Stimulated activated CD4-positive, alpha-beta T cell treated with anti-CD3 and anti-CD28 coated beads, Interleukin-12 subunit alpha, Interleukin-12 subunit beta, amount 100 ng/mL, for 48 hours (primary cell): ENCODE measurements around the gene NXPH4.

ENCODE experiments used
- DNase-seq, 3 donors: peaks; one replicate each; pipeline ENCODE4 v3.0.0-alpha.2; 2020; ENCODE audit warnings: low read depth in 2 of 3, low spot score in 1 of 3

NXPH4 gene

DNA sequence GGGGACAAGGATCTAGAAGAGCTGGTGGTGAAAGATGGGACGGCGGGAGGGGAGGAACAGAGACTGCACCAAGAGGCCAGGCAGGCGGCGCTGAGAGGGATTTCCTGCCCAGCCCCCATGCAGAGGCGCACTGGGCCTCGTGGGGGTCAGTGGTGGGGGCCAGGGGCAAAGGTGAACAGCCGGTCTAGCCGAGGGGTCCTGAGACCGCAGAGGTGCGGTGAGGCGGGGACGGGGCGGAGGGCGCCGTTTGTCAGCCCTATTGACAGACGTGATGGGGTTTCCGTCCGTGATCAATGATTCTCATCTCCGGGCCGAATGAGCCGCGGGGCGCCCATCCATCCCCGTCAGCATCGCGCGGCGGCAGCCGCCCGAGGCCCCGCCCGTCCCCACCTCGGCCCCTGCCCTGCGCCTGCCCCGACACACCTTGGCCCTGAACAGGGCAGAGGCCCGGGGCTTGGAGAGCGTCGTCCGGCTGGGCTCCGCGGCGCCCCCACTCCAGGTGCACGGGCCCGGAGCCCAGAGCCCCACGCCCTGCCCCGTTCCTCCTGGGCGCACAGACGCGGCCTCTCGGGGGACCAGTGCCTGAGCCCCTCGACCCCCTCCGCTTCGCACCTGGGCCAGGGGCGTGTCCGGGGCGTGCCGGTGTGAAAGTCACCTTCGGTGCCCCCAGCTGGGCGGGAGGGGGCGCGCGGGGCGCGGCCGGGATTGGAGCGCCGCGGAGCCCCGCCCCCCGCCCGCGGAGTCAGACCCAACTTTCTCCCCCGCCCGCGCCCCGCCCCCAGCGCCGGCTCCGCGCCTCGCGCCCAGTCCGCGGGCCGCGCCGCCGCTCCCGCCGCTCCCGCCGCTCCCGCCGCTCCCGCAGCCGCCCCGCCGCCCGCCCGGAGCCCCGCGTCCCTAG is at the start of gene NXPH4:
Gene NXPH4, plus strand, starts transcription at position 781 of the 898 bp plus-strand sequence. CDS start 176 bp downstream, outside the sequence.
- DNase-seq: no peak

- peak; percentile 23 to 39 (median 34) for DNase-seq
These were observed 49.6 kb upstream of the NXPH4 start for GRCh38 chr12:57166971-57167371.

DNA sequence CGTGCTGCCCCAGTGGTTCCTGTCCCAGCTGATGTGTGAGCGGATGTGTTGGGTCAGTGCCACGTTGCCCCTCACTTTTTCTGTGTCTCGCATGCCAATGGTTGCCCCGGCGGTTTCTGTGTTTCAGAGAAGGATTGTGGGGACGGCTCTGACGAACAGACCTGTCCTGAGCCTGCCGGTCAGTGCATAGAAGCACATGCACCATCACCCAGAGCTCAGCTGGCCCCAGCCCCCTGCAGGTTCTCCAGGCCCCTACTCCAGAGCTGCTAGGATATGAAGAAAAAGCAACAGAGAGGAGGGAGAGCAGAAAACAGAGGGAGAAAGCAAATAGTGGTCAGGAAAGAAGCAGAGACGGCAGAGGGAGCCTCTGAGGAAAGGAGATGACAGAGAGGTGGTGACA is 48.5 kb upstream of the NXPH4 start:
- no peak for DNase-seq

DNA sequence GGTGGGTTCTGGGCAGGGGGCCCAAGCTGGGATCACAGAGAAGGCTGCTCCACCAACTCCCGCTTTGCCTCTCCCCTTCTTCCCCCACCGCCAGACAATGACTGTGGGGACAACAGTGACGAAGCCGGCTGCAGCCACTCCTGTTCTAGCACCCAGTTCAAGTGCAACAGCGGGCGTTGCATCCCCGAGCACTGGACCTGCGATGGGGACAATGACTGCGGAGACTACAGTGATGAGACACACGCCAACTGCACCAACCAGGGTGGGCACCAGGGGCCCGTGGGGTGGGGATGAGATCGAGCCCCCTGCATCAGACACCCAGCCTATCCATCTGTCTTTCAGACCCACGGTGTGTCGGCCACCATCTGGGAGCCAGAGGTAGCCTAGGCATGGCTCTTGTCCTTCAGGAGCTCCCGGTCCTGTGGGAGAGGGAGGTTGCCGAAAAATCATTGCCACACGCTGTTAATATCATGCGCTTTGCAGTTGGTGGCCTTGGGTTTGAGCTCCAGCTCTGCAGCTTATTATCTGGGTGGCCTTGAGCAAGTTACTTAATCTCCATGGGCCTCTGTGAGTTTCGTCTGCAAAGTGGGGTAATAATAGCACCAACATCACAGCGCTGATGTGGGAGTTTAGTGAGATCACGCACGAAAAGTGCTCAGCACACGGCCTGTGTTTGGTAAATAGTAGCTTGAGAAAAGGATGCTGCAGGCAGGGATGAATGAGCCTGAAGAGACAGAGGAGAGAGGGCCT is 47.4 kb upstream of the NXPH4 start:
- no peak for DNase-seq

DNA sequence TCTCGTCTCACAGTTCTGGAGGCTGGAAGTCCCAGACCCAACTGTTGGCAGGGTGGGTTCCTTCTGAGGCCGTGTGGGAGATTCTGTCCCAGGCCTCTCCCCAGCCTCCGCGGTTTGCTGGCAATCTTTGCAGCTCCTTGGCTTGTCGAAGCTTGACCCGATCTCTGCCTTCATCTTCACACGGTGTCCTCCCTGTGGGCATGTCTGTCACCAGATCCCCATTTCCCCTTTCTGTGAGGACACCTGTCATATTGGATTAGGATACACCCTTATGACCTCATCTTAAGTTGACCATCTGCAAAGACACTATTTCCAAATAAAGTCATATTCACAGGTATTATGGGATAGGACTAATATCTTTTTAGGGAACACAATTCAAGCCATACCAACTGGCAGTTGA is 46.6 kb upstream of the NXPH4 start:
- no peak for DNase-seq

- no peak for DNase-seq
These were observed 46.2 kb upstream of the NXPH4 start for GRCh38 chr12:57170408-57170807.

DNA sequence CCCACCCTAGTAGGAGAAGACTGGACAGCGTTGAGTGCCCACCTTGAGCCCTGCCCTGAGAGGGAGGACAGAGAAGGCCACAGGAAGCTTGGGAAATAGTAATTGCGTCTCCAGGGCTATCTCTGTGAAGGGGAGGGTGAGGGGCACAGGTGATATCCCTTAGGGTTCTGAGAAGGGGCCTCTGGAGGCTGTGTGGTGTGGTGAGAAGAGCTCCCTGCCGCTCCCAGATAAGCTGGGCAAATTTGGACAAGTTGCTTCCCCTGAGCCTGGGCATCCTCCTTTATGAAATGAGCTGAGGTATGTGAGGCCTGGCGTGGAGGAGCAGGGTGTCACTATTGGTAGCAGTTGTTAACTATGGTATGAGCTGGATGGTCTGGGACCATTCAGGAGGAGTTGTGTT is 45.7 kb upstream of the NXPH4 start:
- no peak for DNase-seq

DNA sequence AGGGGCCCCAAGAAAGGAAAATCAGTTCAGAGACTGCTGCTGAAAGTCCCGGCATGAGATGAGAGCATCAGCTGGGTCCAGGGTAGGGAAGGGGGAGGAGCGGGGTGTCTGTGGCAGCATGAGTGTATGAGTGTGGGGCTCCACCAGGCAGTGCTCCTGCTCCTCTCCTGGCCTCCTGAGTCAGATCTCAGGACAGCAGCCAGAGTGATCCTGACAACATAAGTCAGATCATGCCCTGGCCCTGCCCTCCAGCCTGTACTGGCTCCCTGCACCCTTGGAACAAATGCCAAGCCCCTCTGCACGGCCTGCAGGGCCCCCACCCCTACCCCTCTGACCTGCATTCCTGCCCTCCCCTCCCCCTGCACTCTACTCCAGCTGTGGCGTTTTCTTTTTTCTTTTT is 44.9 kb upstream of the NXPH4 start:
- DNase-seq: no peak

GRCh38 chr12:57173089-57173488 is 43.5 kb upstream of the NXPH4 start:
- DNase-seq: no peak

DNA sequence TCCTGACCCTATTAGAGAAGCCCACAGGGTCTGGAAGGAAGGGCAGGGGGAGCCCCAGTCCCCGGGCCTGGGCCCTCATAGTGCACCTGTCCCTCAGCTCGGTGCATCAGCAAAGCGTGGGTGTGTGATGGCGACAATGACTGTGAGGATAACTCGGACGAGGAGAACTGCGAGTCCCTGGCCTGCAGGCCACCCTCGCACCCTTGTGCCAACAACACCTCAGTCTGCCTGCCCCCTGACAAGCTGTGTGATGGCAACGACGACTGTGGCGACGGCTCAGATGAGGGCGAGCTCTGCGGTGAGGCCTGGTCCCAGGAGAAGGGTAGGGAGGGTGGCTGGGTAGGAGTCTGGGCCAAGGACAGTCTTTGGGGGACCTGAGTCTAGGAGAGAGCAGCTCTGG is 42.9 kb upstream of the NXPH4 start:
- DNase-seq: no peak

DNA sequence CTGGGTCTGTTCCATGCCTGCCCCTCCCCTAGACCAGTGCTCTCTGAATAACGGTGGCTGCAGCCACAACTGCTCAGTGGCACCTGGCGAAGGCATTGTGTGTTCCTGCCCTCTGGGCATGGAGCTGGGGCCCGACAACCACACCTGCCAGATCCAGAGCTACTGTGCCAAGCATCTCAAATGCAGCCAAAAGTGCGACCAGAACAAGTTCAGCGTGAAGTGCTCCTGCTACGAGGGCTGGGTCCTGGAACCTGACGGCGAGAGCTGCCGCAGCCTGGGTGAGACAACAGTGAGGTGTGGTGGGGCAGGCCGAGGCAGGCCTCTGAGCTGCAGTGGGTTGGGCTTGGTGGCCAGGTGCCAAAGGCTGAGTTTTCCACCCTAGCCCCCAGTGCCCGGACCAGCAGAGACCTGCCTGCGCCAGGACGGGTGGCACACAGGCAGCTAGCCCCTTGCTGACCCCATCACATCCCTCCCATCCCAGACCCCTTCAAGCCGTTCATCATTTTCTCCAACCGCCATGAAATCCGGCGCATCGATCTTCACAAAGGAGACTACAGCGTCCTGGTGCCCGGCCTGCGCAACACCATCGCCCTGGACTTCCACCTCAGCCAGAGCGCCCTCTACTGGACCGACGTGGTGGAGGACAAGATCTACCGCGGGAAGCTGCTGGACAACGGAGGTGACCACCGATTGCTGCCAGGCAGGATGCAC is 41.0 kb upstream of the NXPH4 start:
- peak; percentile 14 to 50 (median 49) for DNase-seq

DNA sequence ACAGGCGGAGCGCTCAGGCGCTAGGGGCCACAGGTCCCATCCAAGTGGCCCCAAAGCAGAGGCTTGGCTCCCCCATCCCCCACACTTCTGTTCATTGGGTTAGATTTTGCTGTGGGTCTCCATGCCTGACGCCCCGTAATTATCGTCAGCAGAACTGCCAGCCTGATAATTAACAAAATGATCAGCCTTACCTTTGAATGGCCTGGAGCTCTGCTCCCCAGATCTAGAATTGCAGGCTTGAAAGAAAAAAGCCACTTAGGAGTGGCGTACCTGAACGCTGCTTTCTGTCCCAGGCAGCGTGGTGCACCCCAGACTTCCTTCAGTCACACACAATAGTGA is 40.5 kb upstream of the NXPH4 start:
- DNase-seq: no peak

DNA sequence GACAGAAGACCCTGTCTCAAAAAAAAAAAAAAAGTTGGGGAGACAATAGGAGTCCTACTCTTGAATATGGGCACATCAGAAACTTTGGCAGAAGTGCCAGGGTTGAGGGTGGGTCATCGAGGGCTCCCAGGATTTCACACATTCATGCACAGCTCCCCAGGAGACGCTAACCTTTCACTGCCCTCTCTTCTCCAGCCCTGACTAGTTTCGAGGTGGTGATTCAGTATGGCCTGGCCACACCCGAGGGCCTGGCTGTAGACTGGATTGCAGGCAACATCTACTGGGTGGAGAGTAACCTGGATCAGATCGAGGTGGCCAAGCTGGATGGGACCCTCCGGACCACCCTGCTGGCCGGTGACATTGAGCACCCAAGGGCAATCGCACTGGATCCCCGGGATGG is 39.7 kb upstream of the NXPH4 start:
- DNase-seq: no peak

DNA sequence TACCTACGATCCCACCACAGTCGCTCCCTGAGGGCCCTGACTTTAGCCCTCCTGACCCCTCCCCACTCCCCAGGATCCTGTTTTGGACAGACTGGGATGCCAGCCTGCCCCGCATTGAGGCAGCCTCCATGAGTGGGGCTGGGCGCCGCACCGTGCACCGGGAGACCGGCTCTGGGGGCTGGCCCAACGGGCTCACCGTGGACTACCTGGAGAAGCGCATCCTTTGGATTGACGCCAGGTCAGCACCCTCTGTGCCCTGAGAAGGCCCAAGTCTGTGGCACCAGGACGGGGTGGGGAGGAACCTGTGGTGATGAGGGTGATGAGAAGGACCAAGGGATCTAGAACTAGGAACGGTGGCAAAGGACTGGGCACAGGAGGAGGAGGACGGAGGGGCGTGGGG is 39.2 kb upstream of the NXPH4 start:
- DNase-seq: no peak

DNA sequence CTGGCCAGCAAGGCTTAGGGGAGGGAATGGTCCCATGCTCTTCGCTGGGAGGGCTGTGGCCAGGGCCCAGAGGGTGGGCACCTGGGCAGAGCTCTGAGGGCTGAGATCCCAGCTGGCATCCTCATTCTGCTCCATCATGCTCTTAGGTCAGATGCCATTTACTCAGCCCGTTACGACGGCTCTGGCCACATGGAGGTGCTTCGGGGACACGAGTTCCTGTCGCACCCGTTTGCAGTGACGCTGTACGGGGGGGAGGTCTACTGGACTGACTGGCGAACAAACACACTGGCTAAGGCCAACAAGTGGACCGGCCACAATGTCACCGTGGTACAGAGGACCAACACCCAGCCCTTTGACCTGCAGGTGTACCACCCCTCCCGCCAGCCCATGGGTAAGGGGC is 38.4 kb upstream of the NXPH4 start:
- DNase-seq: no peak

DNA sequence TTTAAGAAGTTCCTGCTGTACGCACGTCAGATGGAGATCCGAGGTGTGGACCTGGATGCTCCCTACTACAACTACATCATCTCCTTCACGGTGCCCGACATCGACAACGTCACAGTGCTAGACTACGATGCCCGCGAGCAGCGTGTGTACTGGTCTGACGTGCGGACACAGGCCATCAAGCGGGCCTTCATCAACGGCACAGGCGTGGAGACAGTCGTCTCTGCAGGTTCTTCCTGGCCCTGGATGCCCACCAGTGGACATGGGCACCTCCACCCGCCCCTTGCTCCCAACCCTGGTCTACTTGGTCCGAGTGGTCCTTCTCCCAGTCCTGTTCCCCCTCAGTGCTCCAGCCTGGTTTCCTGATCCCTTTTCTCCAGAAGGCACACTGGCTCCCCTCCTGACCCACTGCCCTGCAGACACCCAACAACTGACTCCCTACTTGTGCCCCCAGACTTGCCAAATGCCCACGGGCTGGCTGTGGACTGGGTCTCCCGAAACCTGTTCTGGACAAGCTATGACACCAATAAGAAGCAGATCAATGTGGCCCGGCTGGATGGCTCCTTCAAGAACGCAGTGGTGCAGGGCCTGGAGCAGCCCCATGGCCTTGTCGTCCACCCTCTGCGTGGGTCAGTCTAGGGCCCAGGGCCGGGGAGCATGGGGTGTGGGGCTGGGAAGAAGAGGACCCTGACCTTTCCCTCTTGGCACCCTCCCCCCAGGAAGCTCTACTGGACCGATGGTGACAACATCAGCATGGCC is 37.1 kb upstream of the NXPH4 start:
- DNase-seq: no peak

- DNase-seq: no peak
These were observed 36.1 kb upstream of the NXPH4 start for GRCh38 chr12:57180321-57180989.

GRCh38 chr12:57181072-57181471 is 35.5 kb upstream of the NXPH4 start:
- DNase-seq: no peak

GRCh38 chr12:57181561-57182155 is 34.9 kb upstream of the NXPH4 start:
- DNase-seq: no peak

GRCh38 chr12:57182918-57183575 is 33.5 kb upstream of the NXPH4 start:
- peak; percentile 65 to 93 (median 71) for DNase-seq
